Progenitor cell of endocrine pancreas (in vitro differentiated cells): ENCODE data around the gene TKT. TPM values are rescaled to one million over a fixed set of nuclear protein-coding genes. Genes with fewer than 3 reads are reported as not detected.

Experiments used
- DNase-seq: peaks from one replicate; pipeline ENCODE4 v3.0.0; 2021; ENCODE audit warnings: low spot score; ENCODE audit not compliant: unreplicated experiment
- H3K27ac Mint-ChIP-seq: 2 replicates; pipeline ENCODE4 v1.8.0; 2021; ENCODE audit warnings: mild to moderate bottlenecking, moderate library complexity, mixed read lengths
- H3K27me3 Mint-ChIP-seq: 2 replicates; pipeline ENCODE4 v1.8.0; 2021; ENCODE audit warnings: mixed read lengths
- H3K36me3 Mint-ChIP-seq: 2 replicates; pipeline ENCODE4 v1.8.0; 2022; ENCODE audit warnings: mixed read lengths; ENCODE audit not compliant: insufficient read depth
- H3K4me1 Mint-ChIP-seq: 2 replicates; pipeline ENCODE4 v1.8.0; 2021; ENCODE audit warnings: low read depth, mixed read lengths
- H3K4me3 Mint-ChIP-seq: 2 replicates; pipeline ENCODE4 v1.8.0; 2021; ENCODE audit warnings: low read depth, mild to moderate bottlenecking, moderate library complexity, mixed read lengths
- H3K9me3 Mint-ChIP-seq: 2 replicates; pipeline ENCODE4 v1.8.0; 2021; ENCODE audit warnings: low read depth, mixed read lengths
- CTCF ChIP-seq: fragments of 200-600 bp; sonication (generic); IDR thresholded peaks from one replicate; pipeline ENCODE4 v1.5.0; 2021; ENCODE audit warnings: antibody characterized with exemption, mild to moderate bottlenecking; ENCODE audit not compliant: unreplicated experiment
- total RNA-seq: library from RNA; stranded (reverse); gene quantifications from 2 replicates; pipeline ENCODE4 v1.2.1, GENCODE V29; 2021

The TKT gene
- total RNA-seq, 1 donor from 2014 or later, result 250 TPM

GRCh38 chr3:53213276-53213675 is 42.5 kb downstream of the TKT start:
- TF ChIP-seq CTCF, result no peak
- H3K9me3 Mint-ChIP-seq, result no peaks in the 10 kb centered on the region

GRCh38 chr3:53211706-53212702 is 43.8 kb downstream of the TKT start:
- Mint-ChIP-seq H3K9me3 (peaks cover 6% of the 10 kb centered on the region), H3K27me3 (no peaks in the 10 kb centered on the region), H3K36me3 (no peaks in the 10 kb centered on the region), H3K4me3 (no peak overlapping the region), H3K27ac (no peak overlapping the region), H3K4me1 (no peaks in the 10 kb centered on the region)
- TF ChIP-seq CTCF, result no peak
- no peak for DNase-seq

More at GRCh38 chr3:53213276-53213675, 42.5 kb downstream of the TKT start:
- Mint-ChIP-seq H3K27ac (no peak overlapping the region), H3K4me1 (no peaks in the 10 kb centered on the region), H3K27me3 (peaks cover 8% of the 10 kb centered on the region), H3K4me3 (no peak overlapping the region), H3K36me3 (no peaks in the 10 kb centered on the region)
- no peak for DNase-seq

GRCh38 chr3:53202331-53203015 is 53.3 kb downstream of the TKT start:
- no peak overlapping the region for H3K27ac Mint-ChIP-seq
- no peaks in the 10 kb centered on the region for H3K36me3 Mint-ChIP-seq
- peaks cover 5% of the 10 kb centered on the region for H3K9me3 Mint-ChIP-seq
- no peak for TF ChIP-seq CTCF
- no peaks in the 10 kb centered on the region for H3K4me1 Mint-ChIP-seq
- no peak for DNase-seq
- no peak overlapping the region for H3K4me3 Mint-ChIP-seq
- H3K27me3 Mint-ChIP-seq, result peaks cover 7% of the 10 kb centered on the region

GRCh38 chr3:53200501-53201498 is 55.0 kb downstream of the TKT start:
- Mint-ChIP-seq H3K4me3 (no peak overlapping the region), H3K9me3 (no peaks in the 10 kb centered on the region), H3K36me3 (no peaks in the 10 kb centered on the region), H3K27ac (no peak overlapping the region), H3K27me3 (peaks cover 7% of the 10 kb centered on the region), H3K4me1 (no peaks in the 10 kb centered on the region)
- DNase-seq, result no peak
- no peak for TF ChIP-seq CTCF
